NCI-H128 (cell line): ENCODE results near the gene WASHC2C.
"Not testable (repeated sequence)": the region's sequence is repeated elsewhere in the genome, so short reads cannot be mapped to it uniquely, and the experiment has no call there.

Experiments used
- DNase-seq: peaks from one replicate; lab custom pipeline; 2025; ENCODE audit not compliant: unreplicated experiment; lab: John Stamatoyannopoulos, UW

The WASHC2C gene, protein sequence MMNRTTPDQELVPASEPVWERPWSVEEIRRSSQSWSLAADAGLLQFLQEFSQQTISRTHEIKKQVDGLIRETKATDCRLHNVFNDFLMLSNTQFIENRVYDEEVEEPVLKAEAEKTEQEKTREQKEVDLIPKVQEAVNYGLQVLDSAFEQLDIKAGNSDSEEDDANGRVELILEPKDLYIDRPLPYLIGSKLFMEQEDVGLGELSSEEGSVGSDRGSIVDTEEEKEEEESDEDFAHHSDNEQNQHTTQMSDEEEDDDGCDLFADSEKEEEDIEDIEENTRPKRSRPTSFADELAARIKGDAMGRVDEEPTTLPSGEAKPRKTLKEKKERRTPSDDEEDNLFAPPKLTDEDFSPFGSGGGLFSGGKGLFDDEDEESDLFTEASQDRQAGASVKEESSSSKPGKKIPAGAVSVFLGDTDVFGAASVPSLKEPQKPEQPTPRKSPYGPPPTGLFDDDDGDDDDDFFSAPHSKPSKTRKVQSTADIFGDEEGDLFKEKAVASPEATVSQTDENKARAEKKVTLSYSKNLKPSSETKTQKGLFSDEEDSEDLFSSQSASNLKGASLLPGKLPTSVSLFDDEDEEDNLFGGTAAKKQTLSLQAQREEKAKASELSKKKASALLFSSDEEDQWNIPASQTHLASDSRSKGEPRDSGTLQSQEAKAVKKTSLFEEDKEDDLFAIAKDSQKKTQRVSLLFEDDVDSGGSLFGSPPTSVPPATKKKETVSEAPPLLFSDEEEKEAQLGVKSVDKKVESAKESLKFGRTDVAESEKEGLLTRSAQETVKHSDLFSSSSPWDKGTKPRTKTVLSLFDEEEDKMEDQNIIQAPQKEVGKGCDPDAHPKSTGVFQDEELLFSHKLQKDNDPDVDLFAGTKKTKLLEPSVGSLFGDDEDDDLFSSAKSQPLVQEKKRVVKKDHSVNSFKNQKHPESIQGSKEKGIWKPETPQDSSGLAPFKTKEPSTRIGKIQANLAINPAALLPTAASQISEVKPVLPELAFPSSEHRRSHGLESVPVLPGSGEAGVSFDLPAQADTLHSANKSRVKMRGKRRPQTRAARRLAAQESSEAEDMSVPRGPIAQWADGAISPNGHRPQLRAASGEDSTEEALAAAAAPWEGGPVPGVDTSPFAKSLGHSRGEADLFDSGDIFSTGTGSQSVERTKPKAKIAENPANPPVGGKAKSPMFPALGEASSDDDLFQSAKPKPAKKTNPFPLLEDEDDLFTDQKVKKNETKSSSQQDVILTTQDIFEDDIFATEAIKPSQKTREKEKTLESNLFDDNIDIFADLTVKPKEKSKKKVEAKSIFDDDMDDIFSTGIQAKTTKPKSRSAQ (N-terminal part only)

DNA sequence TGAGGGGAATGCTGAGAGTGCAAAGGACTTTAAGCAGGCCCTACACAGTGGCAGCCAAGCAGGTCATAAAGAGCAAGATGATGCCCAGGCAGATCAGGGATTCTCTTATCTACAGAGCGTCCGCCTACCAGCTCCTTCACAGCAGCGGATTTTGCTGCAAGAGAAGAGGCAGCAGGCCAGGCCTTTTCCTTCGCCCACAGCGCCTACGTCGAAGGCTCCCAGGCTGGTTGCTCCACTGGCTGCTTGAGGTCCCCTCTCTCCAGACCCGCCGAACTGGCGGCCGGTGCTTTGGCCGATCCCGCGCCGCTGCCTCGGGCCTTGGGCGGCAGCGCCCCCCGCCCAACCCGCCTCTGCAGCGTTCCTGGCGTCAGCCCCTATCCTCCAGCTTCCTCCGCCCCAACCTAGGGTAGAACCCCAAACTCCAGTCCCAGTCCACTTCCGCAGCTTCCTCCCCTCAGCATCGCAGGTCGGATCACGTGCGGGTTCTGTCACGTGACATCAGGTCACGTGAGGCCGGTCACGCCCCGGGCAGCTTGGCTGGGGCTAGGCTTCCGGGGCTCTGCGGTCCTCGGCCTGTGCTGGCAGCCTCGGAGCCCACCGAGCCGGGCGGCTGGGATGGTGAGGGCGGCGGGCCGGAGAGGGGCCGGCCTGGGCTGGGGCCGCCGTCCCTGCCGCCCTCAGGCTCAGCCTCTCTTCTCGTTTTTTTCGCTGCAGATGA, at the start of gene WASHC2C:
WASHC2C (plus strand) TSS at position 564 of the 718 bp plus-strand sequence; CDS start at position 616, 52 bp downstream.
- DNase-seq, result peak; percentile 58

DNA sequence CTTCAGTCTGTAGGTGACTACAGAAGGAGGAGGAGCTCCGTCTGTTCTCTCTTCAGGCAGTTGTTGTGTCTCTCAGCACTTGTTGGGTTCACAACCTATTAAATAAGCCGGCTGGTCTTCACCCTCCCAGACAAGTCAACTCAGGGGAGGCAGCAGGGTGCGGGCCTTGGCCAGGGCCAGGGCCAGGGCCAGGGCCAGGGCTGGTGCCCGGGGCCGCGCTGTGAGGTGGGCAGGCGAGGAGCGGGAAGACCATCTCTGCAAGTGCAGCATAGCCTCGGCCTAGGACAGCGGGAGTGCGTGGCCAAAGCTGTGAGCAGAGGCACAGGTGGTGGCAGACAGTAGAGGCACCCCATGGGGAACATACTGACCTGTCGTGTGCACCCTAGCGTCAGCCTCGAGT, 48.6 kb upstream of the WASHC2C start:
- DNase-seq, result not testable (repeated sequence)

DNA sequence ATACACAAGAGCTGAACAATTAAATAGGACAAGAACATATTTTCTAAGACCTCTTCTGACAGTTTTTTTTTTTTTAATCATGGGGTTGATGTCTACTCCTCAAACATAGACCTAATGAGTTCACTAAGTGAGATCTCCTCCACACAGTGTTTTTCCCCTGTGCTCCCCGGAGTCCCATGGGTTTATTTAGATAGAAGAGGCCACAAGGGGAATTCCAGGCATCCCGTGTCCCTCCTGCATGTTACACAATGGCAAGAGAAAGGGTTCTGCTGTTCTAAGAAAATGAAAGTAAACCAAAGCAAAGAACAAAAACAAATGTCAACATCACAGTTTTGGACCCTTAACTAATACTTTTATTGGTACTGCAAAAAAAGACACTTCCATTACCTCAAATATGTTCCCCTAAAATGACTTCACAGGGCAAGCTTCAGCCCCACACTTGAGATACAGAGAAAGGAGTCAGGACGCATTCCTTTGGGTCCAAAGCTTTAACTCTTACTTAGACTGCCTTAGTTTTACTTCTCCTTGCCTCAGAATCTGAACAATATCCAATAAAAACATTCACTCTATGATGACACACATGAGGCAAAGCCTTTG, 16.8 kb upstream of the WASHC2C start:
- DNase-seq, result not testable (repeated sequence)

DNA sequence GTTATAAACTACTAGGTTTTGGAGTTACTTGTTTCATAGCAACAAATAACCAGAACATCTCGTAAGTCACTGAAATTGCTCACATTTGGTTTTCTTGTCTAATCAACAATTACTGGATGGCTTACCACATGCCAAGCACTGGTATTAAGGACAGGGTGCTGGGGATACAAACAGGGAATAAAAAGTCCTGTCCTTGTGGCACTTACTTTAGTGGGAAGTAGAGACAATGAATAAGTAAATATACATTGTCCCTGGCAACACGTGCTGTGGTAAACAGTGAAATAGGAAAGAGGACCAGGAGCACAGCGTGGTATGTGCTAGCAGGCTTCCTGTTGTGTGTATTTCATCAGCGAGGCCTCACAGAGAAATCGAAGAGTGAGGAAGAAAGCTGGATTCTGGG, 15.8 kb upstream of the WASHC2C start:
- DNase-seq, result not testable (repeated sequence)

DNA sequence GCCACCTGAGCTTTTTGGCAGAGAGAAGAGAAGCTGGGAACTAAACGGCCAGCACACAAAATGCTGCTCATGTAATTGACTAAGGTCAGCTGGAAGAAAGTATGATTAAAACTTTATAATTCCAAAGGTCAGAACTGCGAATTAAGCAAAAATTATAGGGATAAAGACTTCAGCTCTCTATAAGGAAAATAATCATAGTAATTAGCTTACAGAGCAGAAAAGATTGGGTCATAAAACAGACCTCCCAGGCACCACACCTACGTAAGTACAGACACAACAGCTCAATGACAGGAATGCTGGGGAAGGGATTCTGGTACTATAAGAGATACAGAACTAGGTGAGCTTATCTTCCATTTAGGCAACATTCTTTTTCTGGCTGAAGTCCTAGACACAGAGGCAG, 10.0 kb upstream of the WASHC2C start:
- not testable (repeated sequence) for DNase-seq

DNA sequence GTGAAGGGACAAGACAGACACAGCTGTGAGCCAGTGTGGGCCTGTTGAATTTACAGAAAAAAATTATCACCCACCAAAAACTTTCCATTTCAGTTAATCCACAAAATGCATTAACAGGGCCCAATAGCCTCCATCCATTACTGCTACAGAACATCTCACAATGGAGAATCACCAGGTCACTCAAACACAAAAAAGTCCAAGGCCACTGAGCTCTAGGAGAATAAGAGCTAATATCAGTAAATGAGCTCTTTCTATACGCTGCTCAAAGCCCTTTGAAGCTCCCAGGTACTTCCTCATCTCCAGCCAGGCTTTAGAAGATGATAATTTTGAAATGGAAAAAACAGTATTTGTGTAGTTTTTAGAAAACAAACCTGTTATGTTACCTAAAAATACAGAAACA, 9.4 kb upstream of the WASHC2C start:
- not testable (repeated sequence) for DNase-seq

DNA sequence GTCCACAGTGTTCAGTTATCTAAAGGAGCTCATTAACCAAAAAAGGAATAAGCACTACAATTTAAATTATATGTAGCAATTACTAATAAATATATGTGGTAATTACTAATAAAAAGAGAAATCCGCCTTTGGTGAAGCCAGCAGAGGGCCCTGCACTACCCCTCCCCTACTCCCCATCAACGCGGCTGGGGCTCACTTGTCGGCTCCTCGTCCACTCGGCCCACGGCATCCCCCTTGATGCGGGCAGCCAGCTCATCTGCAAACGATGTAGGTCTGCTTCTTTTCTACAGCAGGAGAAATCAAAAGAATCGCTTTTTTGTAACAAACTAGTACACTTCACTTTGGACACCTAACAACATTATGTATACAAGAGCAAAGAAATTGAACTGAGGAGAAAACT, 5.6 kb upstream of the WASHC2C start:
- DNase-seq, result not testable (repeated sequence)

DNA sequence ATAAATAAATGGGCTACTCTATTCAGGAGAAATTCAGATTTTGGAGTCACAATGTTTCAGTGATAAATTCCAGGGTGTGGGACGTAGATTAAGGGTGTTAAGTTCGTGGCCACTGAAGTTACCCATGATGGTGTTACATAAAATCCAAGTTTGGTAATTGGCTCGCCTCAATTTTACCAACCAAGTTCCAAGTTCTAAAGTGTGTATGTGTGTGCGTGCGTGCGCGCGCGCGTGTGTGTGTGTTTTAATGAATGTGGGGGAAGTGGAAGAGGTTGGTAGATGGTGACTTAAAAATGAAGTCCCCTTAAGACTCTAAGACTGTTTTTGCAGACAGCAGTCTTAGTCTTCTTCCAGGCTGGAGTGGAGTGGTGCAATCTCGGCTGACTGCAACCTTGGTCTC, 3.2 kb upstream of the WASHC2C start:
- not testable (repeated sequence) for DNase-seq

DNA sequence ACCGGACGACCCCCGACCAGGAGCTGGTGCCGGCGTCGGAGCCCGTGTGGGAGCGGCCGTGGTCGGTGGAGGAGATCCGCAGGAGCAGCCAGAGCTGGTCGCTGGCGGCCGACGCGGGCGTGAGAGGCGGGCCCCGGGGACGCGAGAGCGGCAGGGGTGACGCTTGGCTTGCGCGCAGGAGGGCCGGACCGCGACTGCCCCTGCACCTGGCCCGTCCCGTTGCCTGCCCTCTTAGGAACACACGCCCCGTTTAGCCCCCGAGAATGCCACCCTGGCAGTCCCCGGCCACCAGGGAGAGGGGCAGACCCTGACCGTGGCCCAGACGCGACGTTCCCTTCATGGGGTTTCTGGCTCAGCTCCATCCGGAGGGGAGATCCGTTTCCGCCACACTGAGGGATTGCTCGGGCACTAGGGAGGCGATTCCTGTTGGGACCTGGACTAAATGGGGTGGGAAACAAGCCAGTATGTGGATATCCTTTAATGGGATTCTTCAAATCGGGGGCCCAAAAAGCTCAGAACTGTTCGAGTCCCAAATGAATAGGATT, 427 bp downstream of the WASHC2C start:
- not testable (repeated sequence) for DNase-seq

DNA sequence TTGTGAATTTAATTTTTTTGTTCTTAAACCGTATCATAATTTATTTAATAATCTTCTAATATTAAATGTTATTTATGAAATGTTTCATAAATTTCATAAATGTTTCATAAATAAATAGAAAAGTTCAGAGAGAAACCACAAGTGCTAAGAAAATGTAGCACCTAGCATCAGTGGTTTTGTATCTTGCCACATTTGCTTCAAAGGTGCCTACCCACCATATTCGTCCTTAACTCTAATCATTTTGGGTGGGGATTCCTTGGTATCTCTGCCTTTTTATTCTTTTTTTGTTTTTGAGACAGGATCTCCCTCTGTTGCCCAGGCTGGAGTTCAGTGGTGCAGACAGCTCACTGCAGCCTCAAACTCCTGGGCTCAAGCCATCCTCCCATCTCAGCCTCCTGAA, 7.4 kb downstream of the WASHC2C start:
- not testable (repeated sequence) for DNase-seq

DNA sequence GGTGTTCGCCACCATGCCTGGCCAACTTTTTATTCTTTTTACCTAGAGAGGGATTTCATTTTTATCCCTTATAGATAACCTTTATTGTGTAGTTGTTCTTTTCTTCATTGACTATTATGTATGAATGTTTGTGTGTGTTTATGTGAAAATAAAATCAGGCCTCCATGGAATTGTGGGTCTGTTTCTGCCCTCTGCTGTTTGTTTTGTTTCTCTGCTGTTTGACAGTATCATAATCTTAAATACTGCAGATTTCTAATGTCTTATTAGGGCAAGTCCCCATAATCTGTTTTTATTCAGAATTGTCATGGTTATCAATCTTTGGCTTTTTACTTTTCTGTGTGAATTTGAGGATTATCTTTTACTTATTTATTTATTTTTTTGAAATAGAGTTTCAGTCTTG, 7.8 kb downstream of the WASHC2C start:
- not testable (repeated sequence) for DNase-seq

DNA sequence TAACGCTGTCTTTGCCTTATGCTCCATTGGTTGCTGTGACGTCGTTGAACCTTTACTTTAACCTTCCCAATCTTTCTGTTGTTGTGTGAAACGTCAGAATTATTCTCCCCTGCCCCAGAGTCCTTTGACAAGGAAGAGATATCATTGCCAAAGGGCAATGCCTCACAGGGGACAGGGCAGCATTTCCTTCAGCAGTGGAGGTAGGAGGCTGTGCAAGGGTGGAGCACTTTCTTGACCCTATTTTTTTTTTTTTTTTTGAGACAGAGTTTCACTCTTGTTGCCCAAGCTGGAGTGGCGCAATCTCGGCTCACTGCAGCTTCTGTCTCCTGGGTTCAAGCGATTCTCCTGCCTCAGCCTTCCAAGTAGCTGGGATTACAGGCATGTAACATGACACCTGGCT, 14.5 kb downstream of the WASHC2C start:
- DNase-seq, result not testable (repeated sequence)

DNA sequence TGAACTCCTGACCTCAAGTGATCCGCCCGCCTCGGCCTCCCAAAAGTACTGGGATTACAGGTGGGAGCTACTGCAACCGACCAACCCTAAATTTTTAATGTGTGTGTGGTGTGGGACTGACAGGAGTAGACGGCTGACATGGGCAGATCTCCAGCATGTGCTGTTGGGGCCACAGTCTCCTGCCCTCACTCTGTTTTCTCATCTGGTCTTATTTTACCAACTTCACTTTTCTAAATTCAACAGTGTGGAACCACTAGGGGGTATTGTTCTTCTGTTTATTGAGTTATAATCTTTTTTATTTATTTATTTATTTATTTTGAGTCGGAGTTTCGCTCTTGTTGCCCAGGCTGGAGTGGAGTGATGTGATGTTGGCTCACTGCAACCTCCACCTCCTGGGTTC, 14.9 kb downstream of the WASHC2C start:
- not testable (repeated sequence) for DNase-seq

DNA sequence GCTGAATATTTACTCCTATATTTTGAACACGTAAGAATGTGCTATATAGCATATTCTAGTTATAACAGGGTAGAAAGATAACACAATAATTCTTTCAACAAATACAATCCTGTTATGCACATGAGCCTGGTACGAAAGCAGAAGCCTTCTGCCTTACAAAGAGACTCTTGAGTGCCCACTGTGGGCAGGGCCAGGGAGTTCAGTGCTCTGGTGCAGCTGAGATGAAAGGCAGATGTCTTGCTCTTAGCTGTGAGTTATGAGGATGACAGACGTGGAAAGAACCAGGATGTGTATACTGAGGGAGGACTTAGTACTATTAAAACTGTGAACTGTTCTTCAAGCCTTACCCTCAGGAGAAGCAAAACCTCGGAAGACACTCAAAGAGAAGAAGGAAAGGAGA, 24.1 kb downstream of the WASHC2C start:
- not testable (repeated sequence) for DNase-seq

DNA sequence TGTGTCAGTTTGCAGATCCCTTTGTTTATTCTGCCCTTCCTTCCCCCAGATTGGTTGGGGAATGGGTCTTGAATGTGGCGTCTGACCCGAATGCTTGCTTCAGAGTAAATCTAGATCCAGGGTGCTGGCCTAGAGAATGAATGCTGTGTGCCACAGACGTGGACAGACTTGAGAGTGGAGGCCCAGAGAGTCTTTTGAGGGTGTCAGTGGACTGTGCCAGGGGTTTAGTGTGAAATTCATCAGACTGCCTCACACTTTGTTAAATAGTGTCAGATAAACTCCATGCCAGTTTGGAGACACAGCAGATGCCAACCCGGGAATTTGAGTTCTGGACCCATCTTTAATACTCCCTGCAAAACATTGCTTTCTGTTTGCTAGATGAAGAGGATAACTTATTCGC, 25.1 kb downstream of the WASHC2C start:
- DNase-seq, result not testable (repeated sequence)

DNA sequence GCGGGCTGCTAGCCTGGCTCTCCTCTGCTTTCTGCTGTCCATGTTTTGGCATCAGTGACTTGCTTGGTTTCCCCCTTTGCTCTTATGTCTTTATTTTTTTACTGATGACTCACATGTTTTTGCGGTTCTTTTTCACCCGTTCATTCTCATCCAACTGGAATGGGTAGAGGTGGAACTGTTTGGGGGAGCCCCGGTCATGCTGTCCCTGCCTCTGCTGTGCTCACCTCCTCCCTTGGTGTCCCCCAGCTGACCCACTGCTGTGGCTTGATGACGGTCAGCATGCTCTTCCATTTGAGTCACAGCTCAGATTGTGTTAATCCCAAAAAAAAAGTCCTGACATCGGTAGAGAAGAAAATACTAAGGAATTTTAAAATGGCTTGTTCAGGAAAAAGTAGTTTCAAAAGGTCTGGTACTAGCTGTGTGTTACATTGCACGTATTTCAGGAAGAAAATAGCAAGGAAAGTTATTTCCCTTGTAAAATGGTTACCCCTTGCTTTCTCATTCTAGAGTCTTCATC, 27.0 kb downstream of the WASHC2C start:
- not testable (repeated sequence) for DNase-seq

DNA sequence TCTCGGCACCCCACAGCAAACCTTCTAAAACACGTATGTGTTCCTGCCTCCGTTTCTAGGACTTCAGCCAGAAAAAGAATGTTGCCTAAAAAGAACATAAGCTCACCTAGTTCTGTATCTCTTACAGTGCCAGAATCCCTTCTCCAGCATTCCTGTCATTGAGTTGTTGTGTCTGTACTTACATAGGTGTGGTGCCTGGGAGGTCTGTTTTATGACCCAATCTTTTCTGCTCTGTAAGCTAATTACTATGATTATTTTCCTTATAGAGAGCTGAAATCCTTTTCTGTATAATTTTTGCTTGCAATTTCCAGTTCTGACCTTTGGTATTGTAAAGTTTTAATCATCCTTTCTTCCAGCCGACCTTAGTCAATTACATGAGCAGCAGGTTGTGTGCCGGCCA, 28.0 kb downstream of the WASHC2C start:
- not testable (repeated sequence) for DNase-seq

DNA sequence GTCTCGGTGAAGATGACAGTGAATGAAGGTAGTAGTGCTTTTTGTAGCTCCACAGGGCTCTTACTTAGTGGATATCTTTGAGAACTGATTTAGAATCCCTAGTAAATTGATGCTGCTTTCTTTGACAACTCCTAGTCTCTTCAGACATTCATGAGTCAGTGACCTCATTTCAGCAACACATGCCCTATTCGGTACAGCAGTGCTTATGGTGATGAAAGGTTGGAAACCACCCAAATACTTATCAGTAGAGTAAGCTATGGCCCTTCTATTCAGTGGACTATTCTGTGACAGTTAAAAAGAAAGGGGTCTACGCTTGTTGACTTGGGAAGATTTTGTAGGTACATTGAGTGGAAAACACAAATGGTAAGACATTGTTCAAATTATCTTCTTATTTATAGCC, 29.0 kb downstream of the WASHC2C start:
- DNase-seq, result not testable (repeated sequence)

DNA sequence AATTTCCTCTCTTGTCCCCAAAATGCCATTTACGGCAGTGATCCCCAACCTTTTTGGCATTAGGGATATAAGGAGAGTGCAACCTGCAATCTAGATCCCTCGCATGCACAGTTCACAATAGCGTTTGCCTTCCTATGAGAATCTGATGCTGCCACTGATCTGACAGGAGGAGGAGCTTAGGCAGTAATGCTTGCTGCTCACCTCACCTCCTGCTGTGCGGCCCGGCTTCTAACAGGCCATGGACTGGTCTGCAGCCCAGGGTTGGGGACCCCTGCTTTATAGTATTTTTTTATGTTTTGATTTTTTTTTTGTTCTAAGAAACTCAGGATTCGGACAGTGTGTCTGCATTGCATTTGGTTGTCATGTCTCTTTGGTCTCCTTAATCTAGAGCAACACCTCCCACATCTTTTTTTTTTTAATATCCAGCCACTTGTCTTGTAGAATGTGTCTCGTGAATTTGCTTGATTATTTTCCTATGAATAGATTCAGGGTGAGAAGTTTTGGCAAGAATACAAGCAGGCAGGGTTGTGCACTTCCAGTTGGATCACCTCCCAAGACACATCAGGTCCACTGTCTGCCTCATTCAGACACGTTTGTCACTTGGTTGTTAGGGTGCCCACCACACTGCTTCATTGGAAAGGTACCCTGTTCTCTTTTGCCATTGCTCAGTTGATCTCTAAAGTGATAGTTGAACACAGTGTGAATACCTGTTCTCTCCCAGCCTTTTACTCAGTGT, 30.8 kb downstream of the WASHC2C start:
- not testable (repeated sequence) for DNase-seq
